ENCODE results near the gene EPB41L4B.

DNA sequence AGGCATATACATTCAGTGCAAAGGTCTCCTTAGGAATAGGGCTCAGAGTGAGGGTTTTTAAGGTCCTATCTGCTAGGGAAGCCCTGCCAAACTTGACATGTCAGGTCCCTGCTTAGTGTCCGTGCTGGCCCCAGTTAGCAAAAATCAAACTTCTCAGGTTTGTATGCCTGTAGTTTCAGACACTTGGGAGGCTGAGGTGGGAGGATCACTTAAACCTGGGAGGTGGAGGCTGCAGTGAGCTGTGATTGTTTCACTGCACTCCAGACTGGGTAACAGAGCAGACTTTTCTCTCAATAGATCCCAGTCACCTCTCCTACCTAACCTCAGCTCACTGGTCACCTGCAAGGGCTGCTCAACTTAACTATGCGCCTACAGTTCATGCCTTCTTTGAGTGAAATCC is 182.4 kb downstream of the EPB41L4B start:
- TF ChIP-seq EZH2 (IDR thresholded peaks at IDR 0.05; ENCODE audit: borderline replicate concordance, insufficient read depth, low read length, poor library complexity, severe bottlenecking) (no peak), POLR2AphosphoS5 (IDR thresholded peaks at IDR 0.05) (no peak), RAD21 (conservative IDR thresholded peaks at IDR 0.05) (no peak), SMC3 (conservative IDR thresholded peaks at IDR 0.05; ENCODE audit: poor library complexity) (no peak), EP300 (conservative IDR thresholded peaks at IDR 0.05; ENCODE audit: poor library complexity, severe bottlenecking) (no peak)
- TF ChIP-seq, protein P1, sequence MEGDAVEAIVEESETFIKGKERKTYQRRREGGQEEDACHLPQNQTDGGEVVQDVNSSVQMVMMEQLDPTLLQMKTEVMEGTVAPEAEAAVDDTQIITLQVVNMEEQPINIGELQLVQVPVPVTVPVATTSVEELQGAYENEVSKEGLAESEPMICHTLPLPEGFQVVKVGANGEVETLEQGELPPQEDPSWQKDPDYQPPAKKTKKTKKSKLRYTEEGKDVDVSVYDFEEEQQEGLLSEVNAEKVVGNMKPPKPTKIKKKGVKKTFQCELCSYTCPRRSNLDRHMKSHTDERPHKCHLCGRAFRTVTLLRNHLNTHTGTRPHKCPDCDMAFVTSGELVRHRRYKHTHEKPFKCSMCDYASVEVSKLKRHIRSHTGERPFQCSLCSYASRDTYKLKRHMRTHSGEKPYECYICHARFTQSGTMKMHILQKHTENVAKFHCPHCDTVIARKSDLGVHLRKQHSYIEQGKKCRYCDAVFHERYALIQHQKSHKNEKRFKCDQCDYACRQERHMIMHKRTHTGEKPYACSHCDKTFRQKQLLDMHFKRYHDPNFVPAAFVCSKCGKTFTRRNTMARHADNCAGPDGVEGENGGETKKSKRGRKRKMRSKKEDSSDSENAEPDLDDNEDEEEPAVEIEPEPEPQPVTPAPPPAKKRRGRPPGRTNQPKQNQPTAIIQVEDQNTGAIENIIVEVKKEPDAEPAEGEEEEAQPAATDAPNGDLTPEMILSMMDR (IDR thresholded peaks at IDR 0.05; ENCODE audit: poor library complexity, severe bottlenecking) = no peak
- TF ChIP-seq, protein P2, sequence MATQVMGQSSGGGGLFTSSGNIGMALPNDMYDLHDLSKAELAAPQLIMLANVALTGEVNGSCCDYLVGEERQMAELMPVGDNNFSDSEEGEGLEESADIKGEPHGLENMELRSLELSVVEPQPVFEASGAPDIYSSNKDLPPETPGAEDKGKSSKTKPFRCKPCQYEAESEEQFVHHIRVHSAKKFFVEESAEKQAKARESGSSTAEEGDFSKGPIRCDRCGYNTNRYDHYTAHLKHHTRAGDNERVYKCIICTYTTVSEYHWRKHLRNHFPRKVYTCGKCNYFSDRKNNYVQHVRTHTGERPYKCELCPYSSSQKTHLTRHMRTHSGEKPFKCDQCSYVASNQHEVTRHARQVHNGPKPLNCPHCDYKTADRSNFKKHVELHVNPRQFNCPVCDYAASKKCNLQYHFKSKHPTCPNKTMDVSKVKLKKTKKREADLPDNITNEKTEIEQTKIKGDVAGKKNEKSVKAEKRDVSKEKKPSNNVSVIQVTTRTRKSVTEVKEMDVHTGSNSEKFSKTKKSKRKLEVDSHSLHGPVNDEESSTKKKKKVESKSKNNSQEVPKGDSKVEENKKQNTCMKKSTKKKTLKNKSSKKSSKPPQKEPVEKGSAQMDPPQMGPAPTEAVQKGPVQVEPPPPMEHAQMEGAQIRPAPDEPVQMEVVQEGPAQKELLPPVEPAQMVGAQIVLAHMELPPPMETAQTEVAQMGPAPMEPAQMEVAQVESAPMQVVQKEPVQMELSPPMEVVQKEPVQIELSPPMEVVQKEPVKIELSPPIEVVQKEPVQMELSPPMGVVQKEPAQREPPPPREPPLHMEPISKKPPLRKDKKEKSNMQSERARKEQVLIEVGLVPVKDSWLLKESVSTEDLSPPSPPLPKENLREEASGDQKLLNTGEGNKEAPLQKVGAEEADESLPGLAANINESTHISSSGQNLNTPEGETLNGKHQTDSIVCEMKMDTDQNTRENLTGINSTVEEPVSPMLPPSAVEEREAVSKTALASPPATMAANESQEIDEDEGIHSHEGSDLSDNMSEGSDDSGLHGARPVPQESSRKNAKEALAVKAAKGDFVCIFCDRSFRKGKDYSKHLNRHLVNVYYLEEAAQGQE (IDR thresholded peaks at IDR 0.05; ENCODE audit: borderline replicate concordance) = no peak

Measured in neural cell (in vitro differentiated cells).